Stimulated activated naive CD4-positive, alpha-beta T cell treated with Interleukin-2 at 50 U/mL for 16 hours (primary cell): Measurements from ENCODE around the gene LHX1.

ENCODE experiments used
- DNase-seq: peaks from one replicate; lab custom pipeline; 2025; lab: John Stamatoyannopoulos, UW

LHX1 gene

DNA sequence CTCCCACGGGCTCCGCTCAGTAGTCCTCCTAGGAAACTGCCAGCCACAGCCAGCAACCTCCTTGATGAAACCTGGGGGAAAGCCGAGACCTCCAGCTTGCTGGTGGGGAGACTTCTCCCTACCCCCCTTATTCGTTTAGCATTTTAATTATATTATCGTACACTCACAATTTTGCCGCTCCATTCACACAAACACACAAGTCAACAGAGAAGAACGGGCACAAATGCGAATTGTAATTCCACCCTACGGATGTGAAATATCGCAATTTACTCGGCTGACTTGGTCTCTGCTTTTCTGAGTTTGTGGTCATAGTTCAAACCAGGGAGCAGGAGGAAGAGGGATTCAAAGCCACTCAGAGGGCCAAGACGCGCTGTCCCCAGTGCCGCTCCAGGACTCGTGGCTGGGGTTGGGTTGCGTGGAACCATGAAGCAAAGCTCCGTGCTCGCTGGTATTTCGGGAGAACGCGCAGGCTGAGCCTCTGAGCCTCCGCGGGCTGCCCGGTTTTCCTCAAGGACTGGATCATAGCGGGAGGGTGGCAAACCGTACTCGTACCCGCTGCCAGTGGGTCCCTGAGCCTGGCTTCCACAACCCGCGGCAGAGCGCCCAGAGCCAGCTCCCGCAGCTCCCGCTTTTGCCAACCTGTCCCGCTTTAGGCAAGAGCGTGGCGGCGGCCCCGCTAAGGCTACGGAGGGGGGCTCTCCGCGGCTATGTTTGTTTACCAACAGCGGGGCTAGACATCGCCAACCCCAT lies 2.0 kb downstream of the LHX1 start:
- no peak for DNase-seq

- DNase-seq, result no peak
Observed at GRCh38 chr17:36939802-36940312, 2.6 kb downstream of the LHX1 start.

GRCh38 chr17:36940313-36941264 lies 3.3 kb downstream of the LHX1 start:
- no peak for DNase-seq

- no peak for DNase-seq
Observed at GRCh38 chr17:36941265-36942010, 4.2 kb downstream of the LHX1 start.

- no peak for DNase-seq
Observed at GRCh38 chr17:36942019-36942599, 4.8 kb downstream of the LHX1 start.

DNA sequence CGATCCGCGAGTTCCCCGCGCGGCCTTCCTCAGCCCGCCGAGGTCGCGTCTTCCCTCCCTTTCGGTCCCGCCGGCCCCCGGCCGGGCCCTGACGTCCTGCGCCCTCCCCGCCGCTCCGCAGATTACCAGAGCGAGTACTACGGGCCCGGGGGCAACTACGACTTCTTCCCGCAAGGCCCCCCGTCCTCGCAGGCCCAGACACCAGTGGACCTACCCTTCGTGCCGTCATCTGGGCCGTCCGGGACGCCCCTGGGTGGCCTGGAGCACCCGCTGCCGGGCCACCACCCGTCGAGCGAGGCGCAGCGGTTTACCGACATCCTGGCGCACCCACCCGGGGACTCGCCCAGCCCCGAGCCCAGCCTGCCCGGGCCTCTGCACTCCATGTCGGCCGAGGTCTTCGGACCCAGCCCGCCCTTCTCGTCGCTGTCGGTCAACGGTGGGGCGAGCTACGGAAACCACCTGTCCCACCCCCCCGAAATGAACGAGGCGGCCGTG lies 5.4 kb downstream of the LHX1 start:
- no peak for DNase-seq

- DNase-seq, result no peak
Observed at GRCh38 chr17:36943250-36944191, 6.2 kb downstream of the LHX1 start.

- DNase-seq, result no peak
Observed at GRCh38 chr17:36944553-36944952, 7.3 kb downstream of the LHX1 start.

DNA sequence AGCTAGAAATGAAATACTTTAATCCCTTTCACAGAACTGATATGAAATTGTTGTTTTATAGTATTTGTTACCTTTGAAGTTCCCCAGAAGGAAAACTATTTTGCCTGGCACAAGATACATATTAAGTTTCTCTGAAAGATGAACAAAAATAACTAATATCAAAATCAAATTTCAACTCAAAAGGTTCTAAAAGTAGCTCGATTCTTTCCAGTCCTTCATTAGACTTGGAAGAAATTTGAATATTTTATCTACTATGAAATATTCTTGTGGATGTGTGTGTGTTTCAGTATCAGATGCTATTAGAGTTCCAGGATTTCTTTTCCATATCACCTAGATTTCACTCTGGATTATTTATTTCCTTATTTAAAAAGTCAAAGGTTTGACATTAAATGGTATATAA lies 7.9 kb downstream of the LHX1 start:
- no peak for DNase-seq

DNA sequence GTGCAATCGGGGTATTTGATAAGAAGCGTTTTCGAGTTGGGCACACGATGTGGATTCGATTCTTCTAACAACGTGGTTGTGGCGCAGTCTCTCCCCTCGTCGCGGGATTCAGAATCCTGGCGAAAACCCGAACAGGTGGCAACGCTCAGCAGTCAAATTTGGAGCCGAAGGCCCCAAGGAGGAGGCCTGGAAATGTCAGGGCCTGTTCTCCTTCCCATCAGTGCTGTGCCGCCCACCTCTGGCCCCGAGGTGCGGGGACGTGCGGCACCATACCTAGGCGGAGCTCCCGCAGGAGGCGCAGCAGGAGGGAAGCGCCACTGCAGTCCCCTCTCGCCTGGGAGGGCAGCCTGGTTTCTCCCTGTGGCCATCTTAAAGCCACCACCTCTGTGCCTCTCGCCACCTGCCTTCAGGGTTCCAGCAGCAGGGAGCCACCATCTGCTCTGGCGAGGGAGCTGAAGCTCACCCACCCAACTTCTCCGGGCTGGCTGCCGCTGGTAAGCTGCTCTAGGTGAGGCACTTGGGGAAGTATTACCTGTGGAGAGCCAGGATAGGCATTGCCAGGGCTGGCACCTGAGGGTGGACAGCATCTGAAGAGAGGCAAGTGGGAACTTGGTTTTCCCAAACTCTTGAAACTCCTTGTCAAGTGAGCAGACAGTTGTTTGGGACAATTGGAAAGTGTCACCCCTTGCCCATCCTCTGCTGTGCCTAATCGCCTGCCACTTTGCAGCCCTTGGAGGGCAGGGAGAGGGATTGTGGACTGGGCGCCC lies 8.9 kb downstream of the LHX1 start:
- no peak for DNase-seq

DNA sequence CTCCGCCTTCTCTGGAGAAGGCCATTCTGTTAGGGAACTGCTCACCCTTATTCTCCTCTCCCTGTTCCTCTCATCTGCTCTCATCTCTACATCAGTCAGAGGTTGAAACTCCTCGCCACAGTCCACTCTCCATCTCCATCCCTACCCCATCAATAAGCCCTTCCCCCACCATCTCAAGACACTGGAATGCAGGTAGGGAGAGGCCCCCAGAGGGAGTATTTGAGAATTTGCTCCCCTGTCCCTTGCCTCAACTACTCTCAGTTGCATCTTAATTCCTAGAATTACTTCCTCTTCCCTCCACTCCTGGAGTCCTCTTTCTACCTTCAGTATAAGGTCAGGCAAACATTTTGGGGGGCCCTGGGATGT lies 9.4 kb downstream of the LHX1 start:
- no peak for DNase-seq

DNA sequence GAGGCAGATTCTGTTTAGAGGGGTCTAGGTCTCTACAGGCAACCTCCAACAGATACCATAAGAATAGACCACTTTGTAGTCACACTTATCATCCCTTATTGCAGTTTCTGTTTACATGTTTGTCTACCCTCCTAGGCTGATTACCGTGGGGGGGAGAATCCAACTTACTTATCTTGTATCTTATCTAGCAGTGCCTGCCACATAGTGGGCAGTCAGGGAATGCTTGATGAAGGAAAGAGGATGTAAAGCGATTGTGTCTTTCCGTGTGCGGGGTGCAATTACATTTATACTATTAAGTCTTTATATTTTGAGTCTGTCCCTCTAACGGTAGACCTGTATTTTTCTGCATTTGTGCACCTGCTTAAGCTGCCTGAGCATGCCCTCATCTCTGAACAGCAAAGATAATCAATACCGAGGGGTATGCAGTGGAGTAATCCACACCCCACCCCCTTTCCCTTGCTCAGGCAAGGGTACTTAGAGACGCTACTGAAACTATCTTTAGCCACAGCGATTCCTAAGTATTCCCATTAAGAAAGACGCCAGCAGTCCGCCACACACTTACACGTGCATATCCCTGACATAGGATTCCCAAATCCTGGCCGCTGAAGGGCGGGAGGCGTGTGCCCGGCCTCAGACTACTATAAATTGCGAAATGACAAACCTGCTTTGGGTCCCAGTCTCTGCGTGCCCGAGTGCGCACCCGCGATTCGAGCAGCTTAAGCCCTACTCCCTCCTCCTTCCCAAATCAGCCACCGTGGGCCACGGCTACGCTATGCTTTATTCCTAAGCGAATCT lies 10.8 kb downstream of the LHX1 start:
- no peak for DNase-seq

- peak; percentile 93 for DNase-seq
Observed at GRCh38 chr17:36948717-36949460, 11.6 kb downstream of the LHX1 start, which contains the start of gene AATF. Gene AATF (plus strand): TSS chr17:36948954. CDS start chr17:36949126, 172 bp downstream.

- DNase-seq, result no peak
Observed at GRCh38 chr17:36949461-36949927, 12.2 kb downstream of the LHX1 start.

- DNase-seq, result no peak
Observed at GRCh38 chr17:36950027-36950426, 12.8 kb downstream of the LHX1 start.

DNA sequence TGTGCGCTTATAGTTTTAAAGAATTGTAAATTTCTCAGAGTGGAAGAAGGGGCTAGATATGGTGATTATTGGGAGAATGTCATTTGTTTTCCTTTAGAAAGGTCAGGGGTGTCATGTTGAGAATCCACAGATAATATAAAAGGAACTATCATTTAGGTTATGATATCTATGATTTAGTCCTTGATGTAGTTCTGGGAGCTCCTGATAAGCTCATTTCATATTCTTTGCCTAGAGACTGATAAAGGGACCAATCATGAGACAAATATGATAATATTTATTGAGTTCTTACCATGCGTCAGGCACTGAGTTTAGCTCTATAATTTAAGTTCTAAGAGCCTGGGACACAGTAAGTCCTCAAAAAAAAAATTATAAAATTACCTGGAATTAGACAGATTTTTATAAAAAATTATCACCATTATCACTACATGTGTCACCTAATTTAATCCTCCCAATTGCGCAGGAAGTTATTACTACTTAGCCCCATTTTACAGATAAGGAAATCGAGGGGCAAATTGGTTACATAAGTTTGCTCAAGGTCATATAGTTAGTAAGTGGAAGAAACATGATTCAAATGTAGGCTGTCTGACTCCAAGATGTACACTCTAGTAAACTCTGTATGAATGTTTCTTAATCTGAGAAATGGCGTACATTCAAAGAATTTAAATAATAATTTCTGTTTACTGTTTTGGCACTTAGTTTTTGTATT lies 14.0 kb downstream of the LHX1 start:
- DNase-seq, result no peak

- DNase-seq, result no peak
Observed at GRCh38 chr17:36971508-36971907, 34.2 kb downstream of the LHX1 start.
